GM19455 (cell line): ENCODE results near the gene PRELP.
"Not testable (repeated sequence)": the region's sequence is repeated elsewhere in the genome, so short reads cannot be mapped to it uniquely, and the experiment has no call there.

Source experiments
- ATAC-seq: cut with Tn5 transposase; IDR thresholded peaks from one replicate; pipeline ENCODE4 v1.9.1; 2021; ENCODE audit not compliant: unreplicated experiment

PRELP gene

DNA sequence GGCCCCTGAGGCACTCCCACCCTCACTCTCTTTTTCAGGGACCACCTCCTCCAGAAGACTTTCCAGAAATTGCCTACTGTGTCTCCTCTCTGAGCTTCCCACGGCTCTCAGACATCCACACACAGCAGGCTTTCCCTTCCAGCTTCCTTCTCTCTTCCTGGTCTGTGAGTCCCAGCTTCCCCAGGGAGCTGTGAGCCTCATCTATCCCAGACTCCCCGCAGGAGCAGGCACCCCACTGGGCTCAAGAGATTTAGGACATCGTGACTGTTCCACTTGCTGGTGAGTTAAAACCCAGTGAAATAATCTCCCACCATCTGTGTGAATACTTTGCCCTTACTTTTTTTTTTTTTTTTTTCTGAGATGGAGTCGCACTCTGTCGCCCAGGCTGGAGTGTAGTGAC is 22.0 kb upstream of the PRELP start:
- no peak for ATAC-seq

GRCh38 chr1:203454986-203455471 is 20.6 kb upstream of the PRELP start:
- ATAC-seq, result no peak

DNA sequence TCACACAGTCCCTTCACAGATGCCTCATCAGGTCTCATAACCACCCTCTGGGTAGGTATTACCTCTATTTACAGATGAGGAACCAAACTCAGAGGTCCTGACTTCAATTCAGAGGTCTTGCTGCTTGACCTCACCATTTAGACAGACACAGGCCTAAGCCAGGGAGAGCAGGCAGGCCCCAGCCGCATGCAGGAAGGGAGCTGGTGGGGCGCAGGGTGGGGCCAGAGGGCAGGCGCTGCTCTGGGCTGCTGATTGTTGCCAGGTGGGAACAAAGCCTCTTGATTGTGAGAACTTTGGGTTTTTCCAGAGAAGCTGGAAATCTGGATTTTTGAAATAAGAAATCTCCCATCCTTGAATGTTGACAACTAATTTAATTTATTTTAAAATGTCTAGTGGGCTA is 19.9 kb upstream of the PRELP start:
- no peak for ATAC-seq

DNA sequence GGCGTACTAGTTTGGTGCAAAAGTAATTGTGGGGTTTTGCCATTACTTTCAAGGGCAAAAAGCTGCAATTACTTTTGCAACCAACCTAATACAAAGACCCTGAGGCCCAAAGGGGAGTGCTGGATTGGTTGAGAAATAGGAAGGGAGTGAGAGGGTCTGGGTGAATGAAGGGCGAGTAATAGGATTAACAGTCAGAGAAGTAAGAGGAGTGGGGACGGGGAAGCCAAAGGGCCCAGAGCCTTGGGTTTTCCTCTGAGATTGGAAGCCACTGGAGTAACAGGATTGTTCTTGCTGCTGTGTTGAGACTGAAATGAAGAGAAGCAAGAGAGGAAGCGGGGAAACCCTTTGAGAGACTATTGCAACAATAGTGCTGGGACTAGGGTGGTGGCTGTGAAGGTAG is 19.0 kb upstream of the PRELP start:
- no peak for ATAC-seq

GRCh38 chr1:203458078-203458477 is 17.5 kb upstream of the PRELP start:
- no peak for ATAC-seq

DNA sequence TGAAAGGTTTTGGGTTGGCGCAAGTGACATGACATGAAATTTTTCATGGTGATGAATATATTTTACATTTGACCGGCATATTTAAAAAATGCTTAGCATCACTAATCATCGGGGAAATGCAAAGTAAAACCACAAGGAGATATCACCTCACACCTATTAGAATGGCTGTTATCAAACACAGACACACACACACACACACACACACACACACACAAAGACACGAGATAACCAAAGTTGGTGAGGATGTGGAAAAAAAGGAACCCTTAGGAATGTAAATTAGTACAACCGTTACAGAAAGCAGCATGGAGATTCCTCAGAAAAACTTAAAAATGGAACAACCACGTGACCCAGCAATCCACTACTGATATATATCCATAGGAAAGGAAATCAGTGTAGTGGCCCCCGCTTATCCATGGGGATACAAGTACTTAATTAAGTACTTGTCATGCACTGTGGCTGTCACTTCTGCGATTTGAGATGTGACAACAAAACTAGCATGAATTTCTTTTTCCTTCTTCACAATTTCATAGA is 15.9 kb upstream of the PRELP start:
- no peak for ATAC-seq

DNA sequence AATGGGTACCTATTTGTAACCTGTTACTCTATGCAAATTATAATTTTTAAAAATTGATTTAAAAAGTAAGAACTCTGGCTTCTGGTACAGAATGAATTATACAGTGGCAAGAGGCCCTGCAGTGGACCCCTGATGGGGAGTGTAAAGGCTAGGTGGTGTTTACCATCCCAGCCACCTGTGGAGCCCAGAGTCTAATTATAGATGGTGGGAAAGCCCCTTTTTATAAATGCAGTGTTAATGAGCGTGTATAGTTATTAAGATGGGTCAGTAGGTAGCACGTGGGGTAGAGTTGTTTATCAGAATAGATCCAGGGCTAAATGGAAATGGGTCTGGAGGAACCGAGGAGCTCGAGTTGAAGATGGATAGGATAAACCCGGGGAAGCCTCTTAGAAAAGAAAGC is 13.9 kb upstream of the PRELP start:
- no peak for ATAC-seq

- ATAC-seq, result no peak
Measured at GRCh38 chr1:203462143-203462542, 13.5 kb upstream of the PRELP start.

DNA sequence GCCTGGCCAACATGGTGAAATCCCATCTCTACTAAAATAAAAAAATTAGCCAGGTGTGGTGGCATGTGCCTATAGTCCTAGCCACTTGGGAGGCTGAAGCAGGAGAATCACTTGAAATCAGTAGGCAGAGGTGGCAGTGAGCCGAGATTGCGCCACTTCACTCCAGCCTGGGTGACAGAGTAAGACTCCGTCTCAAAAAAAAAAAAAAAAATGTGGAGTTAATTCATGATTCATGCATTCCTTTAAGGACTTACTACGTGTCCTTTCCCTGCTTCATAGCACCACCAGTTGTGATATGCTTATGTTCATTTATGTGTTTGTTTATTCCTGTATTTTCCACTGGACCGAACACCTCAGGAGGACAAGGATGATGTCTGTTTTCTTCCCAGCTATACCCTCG is 12.7 kb upstream of the PRELP start:
- ATAC-seq, result no peak

DNA sequence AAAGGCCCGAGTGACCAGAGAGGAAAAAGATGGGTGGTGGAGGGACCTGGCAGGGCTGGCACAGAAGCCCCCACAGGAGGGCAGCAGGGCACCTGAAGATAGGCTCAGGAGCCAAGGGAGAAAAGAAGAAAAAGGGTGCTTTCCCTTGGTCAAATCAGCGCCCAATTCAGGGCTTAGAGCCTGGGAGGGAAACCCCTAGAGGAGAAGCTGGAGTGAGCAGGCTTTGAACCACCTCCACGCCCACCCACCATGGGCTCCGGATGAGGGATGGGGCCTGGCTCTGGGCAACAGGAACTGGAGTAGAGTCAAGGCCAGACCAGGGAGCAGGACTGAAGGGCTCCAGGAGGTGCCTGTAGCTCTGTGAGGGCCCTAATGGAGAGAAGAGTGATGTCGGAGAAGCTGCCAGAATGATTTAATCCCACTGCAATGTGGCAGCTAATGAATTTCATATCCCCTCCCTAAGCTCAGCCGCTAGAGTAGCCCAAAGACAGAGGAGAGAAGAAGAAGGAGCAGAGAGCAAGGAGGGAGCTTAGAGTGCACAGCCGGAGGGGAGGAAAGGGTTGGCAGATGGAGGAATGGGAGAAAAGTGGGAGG is 12.0 kb upstream of the PRELP start:
- no peak for ATAC-seq

DNA sequence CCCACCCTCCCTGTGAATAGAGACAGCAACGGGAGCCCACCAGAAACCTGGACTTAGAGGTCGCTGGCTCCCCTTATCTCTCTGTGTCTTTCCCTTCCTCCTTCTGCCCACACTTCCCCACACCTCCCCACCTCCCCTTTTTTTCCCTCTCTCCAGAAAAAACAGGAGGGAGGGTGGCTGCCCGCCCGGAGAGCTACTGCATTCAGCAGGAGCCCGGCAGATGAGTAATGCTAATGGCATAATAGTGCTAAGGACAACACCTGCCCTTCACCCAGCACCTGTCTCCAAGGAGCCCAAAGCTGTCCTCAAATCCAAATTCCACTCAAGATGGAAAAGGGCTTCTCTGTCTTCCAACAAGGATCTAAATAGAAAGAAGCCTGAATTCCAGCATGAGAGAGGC is 11.4 kb upstream of the PRELP start:
- ATAC-seq, result no peak

DNA sequence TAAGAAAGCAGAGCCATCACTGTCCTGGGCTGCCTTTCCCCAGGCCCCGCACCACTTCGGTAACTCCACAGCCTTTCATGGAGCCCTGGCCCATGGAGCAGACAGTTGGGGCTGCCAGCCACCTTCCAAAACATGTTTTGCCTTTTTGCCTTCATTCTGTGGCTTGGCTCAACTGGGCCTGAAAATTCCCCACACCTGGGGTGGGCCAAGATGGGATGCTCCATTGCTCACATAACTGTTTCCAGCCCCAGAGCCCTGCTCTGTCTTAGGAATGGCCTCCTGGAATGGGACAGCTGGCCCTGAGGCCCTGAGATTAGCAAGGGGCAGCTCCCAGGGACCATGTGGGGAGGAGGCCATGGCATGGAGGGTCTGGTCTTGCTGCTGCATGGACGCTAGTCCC is 10.9 kb upstream of the PRELP start:
- ATAC-seq, result no peak

- no peak for ATAC-seq
Measured at GRCh38 chr1:203465146-203465798, 10.3 kb upstream of the PRELP start.

- ATAC-seq, result no peak
Measured at GRCh38 chr1:203465948-203466347, 9.7 kb upstream of the PRELP start.

DNA sequence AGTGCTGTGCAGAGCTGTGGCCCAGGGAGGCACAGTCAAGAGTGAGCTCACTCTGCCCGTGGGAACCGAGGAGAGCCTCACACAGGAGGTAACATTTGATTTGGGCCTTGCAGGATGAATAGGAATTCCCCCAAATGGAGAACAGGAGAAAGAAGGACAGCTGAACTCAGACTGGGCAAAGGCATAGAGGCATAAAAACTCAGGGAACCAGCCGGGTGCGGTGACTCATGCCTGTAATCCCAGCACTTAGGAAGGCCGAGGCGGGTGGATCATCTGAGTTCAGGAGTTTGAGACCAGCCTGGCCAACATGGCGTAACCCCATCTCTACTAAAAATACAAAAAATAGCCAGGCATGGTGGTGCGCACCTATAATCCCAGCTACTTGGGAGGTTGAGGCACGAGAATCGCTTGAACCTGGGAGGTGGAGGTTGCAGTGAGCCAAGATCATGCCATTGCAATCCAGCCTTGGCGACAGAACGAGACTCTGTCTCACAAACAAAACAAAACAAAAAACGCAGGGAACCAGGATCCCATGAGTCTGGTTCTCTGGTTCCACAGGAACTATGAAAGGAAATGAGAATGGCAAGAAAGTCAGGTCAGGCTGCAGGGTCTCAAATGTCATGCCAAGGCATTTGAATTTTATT is 8.6 kb upstream of the PRELP start:
- ATAC-seq, result not testable (repeated sequence)

DNA sequence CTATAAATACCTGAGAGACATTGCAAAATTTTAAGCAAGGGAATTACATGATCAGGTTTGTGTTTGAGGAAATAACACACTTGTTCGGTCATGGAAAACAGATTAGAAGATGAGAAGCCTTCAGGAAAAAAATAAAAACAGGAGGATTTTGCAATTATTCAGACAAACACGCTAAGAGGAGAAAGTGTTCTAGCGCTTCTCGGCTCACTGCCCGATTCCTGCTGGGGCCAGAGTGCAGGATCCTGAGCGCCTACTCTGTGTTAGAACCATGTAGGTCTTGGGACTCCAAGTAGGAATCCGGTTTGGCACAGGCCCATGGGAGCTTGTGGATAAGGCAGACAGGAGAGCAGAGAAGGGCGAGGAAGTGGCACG is 8.1 kb upstream of the PRELP start:
- ATAC-seq, result no peak

DNA sequence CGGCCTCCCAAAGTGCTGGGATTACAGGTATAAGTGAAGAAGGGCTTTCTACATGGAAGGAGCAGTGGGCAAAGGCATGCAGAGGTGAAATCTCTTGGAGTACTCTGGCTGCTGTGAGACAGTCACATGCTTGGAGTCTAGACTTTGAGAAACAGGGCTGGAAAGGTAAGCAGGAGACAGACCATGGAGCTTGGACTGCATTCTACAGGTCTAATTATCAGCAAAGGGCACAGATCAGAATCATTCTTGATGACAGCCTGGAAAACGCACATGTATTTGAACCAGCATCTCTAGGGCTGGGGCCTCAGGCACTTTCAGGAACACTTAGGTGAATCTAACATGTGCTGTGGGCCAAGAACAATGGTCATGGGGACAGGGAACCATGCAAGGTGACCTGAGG is 7.3 kb upstream of the PRELP start:
- no peak for ATAC-seq

- ATAC-seq, result no peak
Measured at GRCh38 chr1:203470240-203470639, 5.4 kb upstream of the PRELP start.

- ATAC-seq, result no peak
Measured at GRCh38 chr1:203471841-203472240, 3.8 kb upstream of the PRELP start.

DNA sequence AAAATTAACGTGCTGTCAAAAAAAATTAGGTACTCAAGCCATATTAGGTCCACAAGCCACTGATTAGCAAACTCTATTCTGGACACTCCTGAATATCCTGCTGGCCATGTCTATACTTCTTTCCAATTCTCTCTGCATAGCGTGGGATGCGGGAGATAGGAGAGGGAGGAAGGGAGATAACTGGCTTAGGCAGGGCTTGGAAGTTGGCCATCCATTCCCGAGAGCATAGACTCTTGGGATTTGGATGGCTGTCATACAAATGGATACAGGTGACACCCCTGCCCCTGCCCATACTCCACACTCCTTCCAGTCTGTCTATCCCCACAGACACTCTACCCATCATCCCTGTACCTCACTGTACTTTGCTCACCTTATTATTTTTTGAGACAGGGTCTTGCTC is 2.3 kb upstream of the PRELP start:
- no peak for ATAC-seq

- no peak for ATAC-seq
Measured at GRCh38 chr1:203473781-203474305, 1.8 kb upstream of the PRELP start.

DNA sequence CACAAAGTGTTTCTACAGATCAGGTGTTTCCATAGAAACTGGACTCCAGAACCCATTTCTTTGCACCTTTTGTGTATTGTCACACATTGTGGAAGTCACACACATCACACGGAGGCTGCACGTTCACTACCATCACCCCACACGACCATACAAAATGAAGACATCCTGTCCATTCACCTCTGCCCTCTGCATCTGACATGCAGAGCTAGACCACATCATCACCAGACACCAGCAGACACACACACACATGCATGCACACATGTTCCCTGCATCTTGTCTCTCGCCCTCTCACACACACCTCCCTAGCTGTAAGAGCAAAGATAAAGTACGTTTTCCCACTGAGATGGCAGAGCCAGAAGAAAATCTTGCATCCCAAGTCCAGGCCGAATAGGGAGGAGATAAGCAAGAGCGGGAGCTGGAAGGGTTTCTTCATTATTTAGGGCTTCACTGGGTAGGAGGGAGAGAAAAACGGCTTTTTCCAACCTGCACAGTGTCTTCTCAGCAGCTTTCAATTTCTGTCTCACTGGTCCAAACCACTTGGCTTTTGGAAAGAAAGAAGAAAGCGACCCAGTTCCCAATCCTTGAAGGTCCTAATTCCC is 709 bp downstream of the PRELP start:
- ATAC-seq, result no peak
